Mucosa of stomach (tissue), 1 donor: Measurements from ENCODE around the gene APOL5.

Experiments used
- H3K27me3 ChIP-seq: one replicate; pipeline ENCODE4 v1.7.0; 2013; ENCODE audit warnings: mild to moderate bottlenecking, low read length; ENCODE audit not compliant: control insufficient read depth, insufficient read depth
- H3K36me3 ChIP-seq: one replicate; pipeline ENCODE4 v1.7.0; 2013; ENCODE audit warnings: low read length; ENCODE audit not compliant: control insufficient read depth, insufficient read depth
- H3K4me1 ChIP-seq: one replicate; pipeline ENCODE4 v1.7.0; 2013; ENCODE audit warnings: mild to moderate bottlenecking, low read length; ENCODE audit not compliant: control insufficient read depth, insufficient read depth
- H3K4me3 ChIP-seq: one replicate; pipeline ENCODE4 v1.7.0; 2013; ENCODE audit warnings: low read length
- H3K9ac ChIP-seq: one replicate; pipeline ENCODE4 v1.7.0; 2013; ENCODE audit warnings: mild to moderate bottlenecking, low read length, moderate library complexity
- H3K9me3 ChIP-seq: one replicate; pipeline ENCODE4 v1.7.0; 2013; ENCODE audit warnings: mild to moderate bottlenecking, low read length, moderate library complexity; ENCODE audit not compliant: control insufficient read depth
- donor health status: Pancreatic carcinoma.

The APOL5 gene

DNA sequence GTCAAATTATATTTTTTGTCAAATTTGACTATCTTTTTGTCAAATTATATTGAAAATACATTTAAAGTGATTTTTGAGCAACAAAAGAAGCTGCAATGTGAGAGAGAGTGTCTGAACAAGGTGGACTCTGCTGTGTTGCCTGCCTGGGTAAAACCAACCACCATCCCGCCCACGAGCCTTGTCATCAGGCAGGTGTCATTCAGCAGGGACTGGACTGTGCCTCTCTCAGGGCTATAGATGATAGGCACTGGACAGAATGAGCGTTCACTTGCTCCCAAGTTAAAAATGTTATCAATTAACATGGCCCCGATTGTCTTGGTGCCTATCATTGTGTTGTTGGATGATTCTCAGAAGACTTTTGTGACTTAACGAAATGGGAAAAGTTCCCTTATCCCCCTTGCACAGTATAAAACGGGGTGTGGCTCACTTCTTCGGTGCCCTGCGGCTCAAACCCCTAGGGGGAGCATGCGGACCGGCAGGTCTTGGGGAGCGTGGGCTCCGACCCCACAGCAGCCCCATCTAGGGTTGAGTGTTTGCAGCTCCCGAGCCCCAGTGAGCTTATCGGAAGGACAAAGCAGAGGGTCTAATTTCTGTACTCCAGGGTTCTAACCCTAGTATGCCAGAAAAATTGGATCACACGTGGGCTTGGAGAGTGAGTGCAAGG is 1.7 kb downstream of the APOL5 start:
- H3K27me3 ChIP-seq = no peaks in the 10 kb centered on the region
- no peak overlapping the region for H3K4me3 ChIP-seq

GRCh38 chr22:35721960-35722359 is 4.3 kb downstream of the APOL5 start:
- no peaks in the 10 kb centered on the region for H3K36me3 ChIP-seq
- no peak overlapping the region for H3K9ac ChIP-seq
- H3K9me3 ChIP-seq = no peaks in the 10 kb centered on the region
- H3K27me3 ChIP-seq = no peaks in the 10 kb centered on the region
- H3K4me3 ChIP-seq = no peak overlapping the region
- H3K4me1 ChIP-seq = no peaks in the 10 kb centered on the region

More for the DNA sequence above, 1.7 kb downstream of the APOL5 start:
- Histone ChIP-seq H3K9ac (no peak overlapping the region), H3K9me3 (no peaks in the 10 kb centered on the region), H3K36me3 (no peaks in the 10 kb centered on the region), H3K4me1 (no peaks in the 10 kb centered on the region)

DNA sequence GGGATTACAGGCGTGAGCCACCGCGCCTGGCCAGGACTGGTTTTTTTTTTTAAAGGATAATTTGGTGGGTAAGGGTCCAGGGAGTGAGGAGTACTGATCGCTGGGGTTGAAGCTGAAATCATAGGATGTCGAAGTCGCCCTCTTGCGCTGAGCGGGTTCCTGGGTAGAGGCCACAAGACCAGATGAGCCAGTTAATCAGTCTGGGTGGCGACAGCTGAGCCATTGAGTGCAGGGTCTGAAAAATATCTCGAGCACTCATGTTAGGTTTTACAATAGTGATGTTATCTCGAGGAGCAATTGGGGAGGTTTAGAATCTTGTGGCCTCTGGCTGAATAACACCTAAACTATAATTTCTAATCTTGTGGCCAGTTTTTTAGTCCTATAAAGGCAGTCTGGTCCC is 7.8 kb downstream of the APOL5 start:
- Histone ChIP-seq H3K27me3 (no peaks in the 10 kb centered on the region), H3K9ac (no peak overlapping the region), H3K4me1 (peaks cover 11% of the 10 kb centered on the region), H3K4me3 (no peak overlapping the region), H3K36me3 (no peaks in the 10 kb centered on the region), H3K9me3 (no peaks in the 10 kb centered on the region)

DNA sequence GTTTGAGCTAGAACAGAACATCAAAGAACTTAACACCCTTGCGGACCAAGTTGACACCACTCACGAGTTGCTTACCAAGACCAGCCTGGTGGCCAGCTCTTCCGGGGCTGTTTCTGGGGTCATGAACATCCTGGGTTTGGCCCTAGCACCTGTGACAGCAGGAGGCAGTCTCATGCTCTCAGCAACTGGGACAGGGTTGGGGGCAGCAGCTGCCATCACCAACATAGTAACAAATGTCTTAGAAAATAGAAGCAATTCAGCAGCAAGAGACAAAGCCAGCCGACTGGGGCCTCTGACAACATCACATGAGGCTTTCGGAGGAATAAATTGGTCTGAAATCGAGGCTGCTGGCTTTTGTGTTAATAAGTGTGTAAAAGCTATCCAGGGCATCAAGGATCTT is 8.7 kb downstream of the APOL5 start:
- no peaks in the 10 kb centered on the region for H3K36me3 ChIP-seq
- H3K27me3 ChIP-seq = no peaks in the 10 kb centered on the region
- H3K4me1 ChIP-seq = peaks cover 11% of the 10 kb centered on the region
- H3K4me3 ChIP-seq = no peak overlapping the region
- H3K9ac ChIP-seq = no peak overlapping the region
- no peaks in the 10 kb centered on the region for H3K9me3 ChIP-seq

DNA sequence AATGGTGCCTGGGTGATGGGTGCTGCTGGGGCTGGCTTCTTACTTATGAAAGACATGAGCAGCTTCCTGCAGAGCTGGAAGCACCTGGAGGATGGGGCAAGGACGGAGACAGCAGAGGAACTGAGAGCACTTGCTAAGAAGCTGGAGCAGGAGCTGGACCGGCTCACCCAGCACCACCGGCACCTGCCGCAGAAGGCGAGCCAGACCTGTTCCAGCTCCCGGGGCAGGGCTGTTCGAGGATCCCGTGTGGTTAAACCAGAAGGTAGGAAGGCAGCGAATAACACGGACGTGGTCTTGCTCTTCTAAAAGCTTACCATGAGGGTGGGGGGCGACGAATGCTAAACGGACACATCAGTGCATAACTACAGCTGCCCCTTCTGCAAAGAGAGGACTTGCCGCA is 9.3 kb downstream of the APOL5 start:
- Histone ChIP-seq H3K9ac (no peak overlapping the region), H3K36me3 (no peaks in the 10 kb centered on the region), H3K4me1 (peaks cover 11% of the 10 kb centered on the region)

GRCh38 chr22:35727436-35727835 is 9.8 kb downstream of the APOL5 start:
- H3K4me3 ChIP-seq = no peak overlapping the region
- no peaks in the 10 kb centered on the region for H3K36me3 ChIP-seq
- H3K9me3 ChIP-seq = no peaks in the 10 kb centered on the region
- H3K4me1 ChIP-seq = peaks cover 11% of the 10 kb centered on the region
- H3K9ac ChIP-seq = no peak overlapping the region
- H3K27me3 ChIP-seq = no peaks in the 10 kb centered on the region

More for the DNA sequence above, 9.3 kb downstream of the APOL5 start:
- Histone ChIP-seq H3K4me3 (no peak overlapping the region), H3K27me3 (no peaks in the 10 kb centered on the region), H3K9me3 (no peaks in the 10 kb centered on the region)

- no peaks in the 10 kb centered on the region for H3K36me3 ChIP-seq
- H3K4me1 ChIP-seq = peaks cover 11% of the 10 kb centered on the region
- H3K27me3 ChIP-seq = no peaks in the 10 kb centered on the region
- H3K9me3 ChIP-seq = no peaks in the 10 kb centered on the region
- H3K9ac ChIP-seq = no peak overlapping the region
- H3K4me3 ChIP-seq = no peak overlapping the region
Measured at GRCh38 chr22:35728639-35729308, 11.1 kb downstream of the APOL5 start.

DNA sequence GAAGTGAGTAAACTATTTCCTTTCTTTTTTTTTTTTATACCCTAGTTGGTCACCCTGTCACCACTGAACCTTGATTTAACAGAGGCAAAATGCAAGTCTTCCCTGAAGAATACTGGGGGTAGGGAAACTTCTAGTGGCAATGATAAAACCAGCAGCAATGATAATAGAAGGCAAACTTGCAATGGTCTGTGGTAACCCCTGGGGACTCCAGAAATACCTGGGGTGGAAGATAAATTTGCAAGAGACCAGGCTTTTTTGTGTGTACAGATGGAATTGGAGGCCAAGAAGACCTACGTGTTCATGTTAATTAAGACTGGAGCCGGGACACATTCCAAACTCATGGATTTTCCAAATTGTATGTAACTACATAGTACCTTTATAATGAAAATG is 11.6 kb downstream of the APOL5 start:
- H3K4me3 ChIP-seq = no peak overlapping the region

DNA sequence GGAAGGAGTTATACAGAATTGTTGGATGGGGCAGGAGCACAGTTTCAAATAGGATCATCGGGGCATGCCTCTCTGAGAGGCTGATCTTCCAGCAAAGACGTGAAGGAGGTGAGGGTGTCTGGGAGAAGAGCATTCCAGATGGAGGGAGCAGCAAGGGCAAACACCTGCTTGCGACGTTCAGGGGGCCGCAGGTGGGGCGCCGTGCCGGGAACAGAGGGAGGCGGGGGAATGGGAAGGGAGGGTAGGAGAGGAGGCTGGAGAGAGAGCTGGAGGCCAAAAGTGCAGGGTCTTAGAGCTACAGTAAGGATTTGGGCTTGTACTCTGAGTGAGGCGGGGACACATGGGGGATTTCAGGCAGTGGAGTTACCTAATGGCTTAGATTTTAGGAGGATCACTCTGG is 13.6 kb downstream of the APOL5 start:
- peaks cover 11% of the 10 kb centered on the region for H3K4me1 ChIP-seq
- H3K36me3 ChIP-seq = no peaks in the 10 kb centered on the region
- H3K9me3 ChIP-seq = no peaks in the 10 kb centered on the region
- no peak overlapping the region for H3K9ac ChIP-seq
- H3K27me3 ChIP-seq = no peaks in the 10 kb centered on the region
- no peak overlapping the region for H3K4me3 ChIP-seq

More for the DNA sequence above, 11.6 kb downstream of the APOL5 start:
- Histone ChIP-seq H3K9me3 (no peaks in the 10 kb centered on the region), H3K36me3 (no peaks in the 10 kb centered on the region), H3K4me1 (peaks cover 11% of the 10 kb centered on the region), H3K27me3 (no peaks in the 10 kb centered on the region), H3K9ac (no peak overlapping the region)

DNA sequence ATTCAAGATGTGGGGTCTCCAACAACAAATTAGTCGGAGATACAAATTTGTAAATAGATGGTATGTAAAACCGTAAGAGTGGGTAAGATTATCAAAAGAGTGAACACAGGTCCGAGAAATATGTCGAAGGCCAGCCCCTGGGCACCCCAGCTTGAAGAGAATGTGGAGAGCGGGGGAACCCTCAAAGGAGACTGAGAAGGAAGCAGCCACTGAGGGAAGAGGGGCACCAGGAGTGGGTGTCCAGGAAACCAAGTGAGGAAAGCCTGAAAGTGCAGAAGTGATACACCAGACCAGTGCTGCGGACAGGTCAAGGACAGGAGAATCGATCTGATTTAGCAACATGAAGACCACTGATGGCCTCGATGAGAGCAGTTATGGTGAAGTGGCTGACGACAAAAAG is 14.4 kb downstream of the APOL5 start:
- Histone ChIP-seq H3K27me3 (no peaks in the 10 kb centered on the region), H3K4me3 (no peak overlapping the region), H3K36me3 (no peaks in the 10 kb centered on the region), H3K9ac (no peak overlapping the region), H3K9me3 (no peaks in the 10 kb centered on the region), H3K4me1 (peaks cover 11% of the 10 kb centered on the region)

DNA sequence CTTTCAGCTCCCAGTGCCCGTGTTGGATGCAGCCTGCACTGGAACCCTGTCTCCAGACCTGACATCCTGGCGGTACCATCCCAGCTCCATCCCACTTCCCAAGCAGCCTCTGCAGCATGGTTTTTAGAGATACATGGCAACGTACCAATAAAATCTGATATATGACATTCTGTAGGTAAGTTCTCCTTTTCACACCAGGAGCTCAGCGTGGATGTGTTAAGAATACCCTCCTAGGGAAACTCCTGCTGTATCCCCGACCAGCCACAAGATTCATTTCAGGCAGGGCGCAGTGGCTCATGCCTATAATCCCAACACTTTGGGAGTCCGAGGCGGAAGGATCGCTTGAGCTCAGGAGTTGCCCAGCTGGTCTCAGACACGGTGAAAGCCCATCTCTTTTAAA is 15.4 kb downstream of the APOL5 start:
- Histone ChIP-seq H3K4me3 (no peak overlapping the region), H3K4me1 (peaks cover 11% of the 10 kb centered on the region), H3K36me3 (no peaks in the 10 kb centered on the region), H3K9me3 (no peaks in the 10 kb centered on the region), H3K9ac (no peak overlapping the region), H3K27me3 (no peaks in the 10 kb centered on the region)

GRCh38 chr22:35733791-35734516 is 16.3 kb downstream of the APOL5 start:
- Histone ChIP-seq H3K27me3 (no peaks in the 10 kb centered on the region), H3K9me3 (no peaks in the 10 kb centered on the region), H3K4me1 (peaks cover 6% of the 10 kb centered on the region), H3K9ac (no peak overlapping the region), H3K4me3 (no peak overlapping the region), H3K36me3 (no peaks in the 10 kb centered on the region)
